Measurements from ENCODE around the gene YKT6. TPM values are rescaled to one million over a fixed set of nuclear protein-coding genes. Genes with fewer than 3 reads are reported as not detected.

YKT6 gene
- total and polyA plus RNA-seq, 2 of the 8 experiments (the other 6 are each of a cell fraction or from before 2014, with no cell fraction given): 75.3 to 103 TPM

DNA sequence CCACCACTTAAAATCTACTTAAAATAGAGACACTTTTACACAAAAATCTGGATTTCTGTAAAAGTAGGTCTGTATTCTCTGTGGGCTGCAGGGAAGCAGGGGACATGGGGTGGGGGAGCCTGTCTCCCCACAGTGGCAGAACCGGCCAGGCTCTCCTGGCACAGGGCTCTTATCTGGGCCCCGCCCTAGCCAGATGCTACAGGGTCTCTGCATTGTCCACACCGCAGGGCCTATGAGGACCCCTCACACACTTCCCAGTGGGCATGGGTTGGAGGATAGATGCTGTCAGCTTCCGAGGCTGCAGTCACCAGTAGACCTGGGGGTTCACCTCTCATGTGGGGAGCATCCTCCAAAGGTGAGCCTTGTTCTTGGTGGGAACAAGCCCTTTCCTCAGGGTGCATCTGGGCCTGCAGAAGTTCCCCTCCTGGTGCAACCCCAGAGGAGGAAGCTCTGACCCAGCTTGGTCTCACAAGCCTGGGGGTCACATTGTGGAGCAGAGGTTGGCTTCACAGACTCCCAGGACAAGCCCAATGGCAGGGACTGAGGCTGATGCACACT lies 44.2 kb upstream of the YKT6 start:
- Histone ChIP-seq H2BK15ac (ENCODE audit: low read length) (no peak overlapping the region), H3K4me1 (replicated peaks in 1 of 4; ENCODE audit: control insufficient read depth in 3 of 4, insufficient read depth in 4 of 4, low read length in 3 of 4) (no peaks in the 10 kb centered on the region), H3K79me1 (ENCODE audit: low read depth, low read length) (no peaks in the 10 kb centered on the region), H2BK12ac (ENCODE audit: low read depth, low read length) (no peak overlapping the region), H2BK120ac (replicated peaks; ENCODE audit: low read depth, low read length) (no peak overlapping the region), H2BK5ac (ENCODE audit: low read depth, low read length) (no peak overlapping the region), H2BK20ac (ENCODE audit: low read length) (no peak overlapping the region), H3K14ac (ENCODE audit: insufficient read length) (no peak overlapping the region), H4K5ac (ENCODE audit: insufficient read length, low read depth, low read length) (no peak overlapping the region), H3K79me2 (ENCODE audit: control insufficient read depth in 1 of 2, insufficient read depth in 2 of 2, low read length in 2 of 2) (no peaks in the 10 kb centered on the region), H4K8ac (ENCODE audit: extremely low read depth, insufficient read depth, low read length) (no peak overlapping the region; the same call in 1 of the 2 replicates), H3K36me3 (ENCODE audit: control insufficient read depth in 2 of 4, insufficient read depth in 4 of 4, low read length in 3 of 4) (no peaks in the 10 kb centered on the region), H3K56ac (replicated peaks; ENCODE audit: insufficient read length, low read depth, low read length) (no peak overlapping the region), H3K9me3 (ENCODE audit: insufficient read depth in 2 of 2, low read depth in 1 of 2, low read length in 1 of 2) (no peaks in the 10 kb centered on the region), H3K18ac (ENCODE audit: extremely low read depth, low read length) (no peak overlapping the region), H3K4ac (replicated peaks; ENCODE audit: insufficient read length, low read depth, low read length) (no peak overlapping the region), H2AK5ac (ENCODE audit: low read depth, low read length) (no peak overlapping the region), H2AFZ (ENCODE audit: low read length) (no peak overlapping the region), H3K23ac (ENCODE audit: insufficient read length) (no peak overlapping the region), H4K91ac (replicated peaks; ENCODE audit: insufficient read length, low read length) (no peak overlapping the region), H4K20me1 (replicated peaks in 1 of 2; ENCODE audit: control insufficient read depth in 1 of 2, insufficient read depth in 2 of 2, low read length in 2 of 2) (no peaks in the 10 kb centered on the region), H3K27me3 (replicated peaks in 1 of 4; ENCODE audit: control insufficient read depth in 3 of 4, extremely low read depth in 1 of 4, insufficient read depth in 3 of 4, low read length in 3 of 4) (no peaks in the 10 kb centered on the region; a peak in 1 of 7 replicates), H3K23me2 (ENCODE audit: low read depth, low read length) (no peaks in the 10 kb centered on the region), H3K27ac (ENCODE audit: low read depth, low read length) (no peak overlapping the region), H3K9ac (replicated peaks in 1 of 4; ENCODE audit: extremely low read depth in 1 of 4, low read depth in 3 of 4, low read length in 3 of 4) (no peak overlapping the region), H3K4me2 (ENCODE audit: insufficient read depth in 1 of 2, low read depth in 2 of 2, low read length in 2 of 2) (no peak overlapping the region), H3K4me3 (ENCODE audit: extremely low read depth in 1 of 4, insufficient read depth in 2 of 4, low read depth in 3 of 4, low read length in 4 of 4) (no peak overlapping the region)
- 84% methylated on average over 4 of the region's 4 CpGs; no CpG with 5 or more reads in 1 of the 2 experiments for WGBS, 2 experiments (ENCODE audit: extremely low coverage in 1 of 2, insufficient coverage in 1 of 2, insufficient read length in 1 of 2, insufficient replicate concordance in 2 of 2, low coverage in 1 of 2, low lambda C conversion rate in 2 of 2, missing lambda C conversion rate in 1 of 2)
- FAIRE-seq: no peak
- ChIA-PET POLR2A (ENCODE audit: partially characterized antibody) (interaction anchor here (1.4 kb wide), 1 partner anchor 9 kb away, joined by 3 read pairs; no protein-coding TSS in a partner anchor), CTCF (ENCODE audit: partially characterized antibody) (interaction anchor here (0.7 to 2.5 kb wide), 6 partner anchors 8 to 53 kb away, joined by 3 to 8 read pairs (median 3); no protein-coding TSS in a partner anchor)
- no peak for DNase-seq (ENCODE audit: low read depth in 1 of 2, low spot score in 2 of 2)
- TF ChIP-seq, protein P1, sequence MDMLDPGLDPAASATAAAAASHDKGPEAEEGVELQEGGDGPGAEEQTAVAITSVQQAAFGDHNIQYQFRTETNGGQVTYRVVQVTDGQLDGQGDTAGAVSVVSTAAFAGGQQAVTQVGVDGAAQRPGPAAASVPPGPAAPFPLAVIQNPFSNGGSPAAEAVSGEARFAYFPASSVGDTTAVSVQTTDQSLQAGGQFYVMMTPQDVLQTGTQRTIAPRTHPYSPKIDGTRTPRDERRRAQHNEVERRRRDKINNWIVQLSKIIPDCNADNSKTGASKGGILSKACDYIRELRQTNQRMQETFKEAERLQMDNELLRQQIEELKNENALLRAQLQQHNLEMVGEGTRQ (IDR thresholded peaks at IDR 0.05; ENCODE audit: low read length): no peak
- TF ChIP-seq BACH1 (IDR thresholded peaks at IDR 0.05; ENCODE audit: low read length): no peak

Measured in H1 (cell line).